ENCODE data around the gene SNX8.

SNX8 gene

DNA sequence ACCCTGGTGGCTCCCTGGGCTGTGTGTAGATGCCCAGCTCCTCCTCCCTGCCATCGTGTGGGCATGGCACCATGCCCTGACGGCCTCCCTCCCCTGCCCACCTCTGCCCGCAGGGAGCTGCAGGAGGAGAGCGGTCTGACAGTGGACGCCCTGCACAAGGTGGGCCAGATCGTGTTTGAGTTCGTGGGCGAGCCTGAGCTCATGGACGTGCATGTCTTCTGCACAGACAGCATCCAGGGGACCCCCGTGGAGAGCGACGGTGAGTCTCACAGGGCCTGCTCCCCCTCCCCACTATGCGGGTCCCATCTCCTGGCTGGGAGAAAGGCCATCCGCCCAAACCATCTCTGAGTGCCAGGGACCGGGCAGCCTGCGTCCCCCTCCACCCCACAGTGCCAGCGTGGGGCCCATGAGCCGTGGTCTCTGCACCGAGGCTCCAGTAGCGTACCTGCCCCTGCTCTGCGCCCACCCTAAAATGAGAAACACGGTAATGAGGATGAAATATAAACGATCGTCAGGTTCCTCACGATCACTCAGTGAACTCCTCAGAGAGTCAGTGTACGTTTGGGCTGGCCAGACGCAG is 64.4 kb downstream of the SNX8 start:
- DNase-seq (ENCODE audit: low read depth, low spot score) = no peak
- H3K27ac ChIP-seq = peak overlapping the region; percentile 55

- no peak for DNase-seq (ENCODE audit: low read depth, low spot score)
- peak overlapping the region; percentile 55 for H3K27ac ChIP-seq
These were observed 65.1 kb downstream of the SNX8 start for GRCh38 chr7:2248984-2249694.

- DNase-seq (ENCODE audit: low read depth, low spot score) = no peak
- no peak overlapping the region for H3K27ac ChIP-seq
These were observed 66.9 kb downstream of the SNX8 start for GRCh38 chr7:2247141-2247995.

GRCh38 chr7:2245883-2246675 is 68.2 kb downstream of the SNX8 start:
- H3K27ac ChIP-seq = no peak overlapping the region
- no peak for DNase-seq (ENCODE audit: low read depth, low spot score)

GRCh38 chr7:2244404-2244995 is 69.7 kb downstream of the SNX8 start:
- DNase-seq (ENCODE audit: low read depth, low spot score) = no peak
- no peak overlapping the region for H3K27ac ChIP-seq

DNA sequence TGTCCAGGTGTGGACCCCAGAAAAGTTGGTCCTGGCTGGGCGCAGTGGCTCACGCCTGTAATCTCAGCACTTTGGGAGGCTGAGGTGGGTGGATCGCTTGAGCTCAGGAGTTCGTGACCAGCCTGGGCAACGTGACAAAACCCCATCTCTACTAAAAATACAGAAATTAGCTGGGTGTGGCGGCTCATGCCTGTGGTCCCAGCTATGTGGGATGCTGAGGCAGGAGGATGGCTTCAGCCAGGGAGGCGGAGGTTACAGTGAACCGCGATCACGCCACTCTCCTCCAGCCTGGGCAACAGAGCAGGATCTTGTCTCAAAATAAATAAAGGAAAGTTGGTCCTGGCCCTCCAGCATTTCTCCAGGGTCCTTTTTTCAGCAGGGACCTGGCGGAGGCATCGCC is 70.8 kb downstream of the SNX8 start:
- no peak overlapping the region for H3K27ac ChIP-seq
- DNase-seq (ENCODE audit: low read depth, low spot score) = no peak

GRCh38 chr7:2242541-2243429 is 71.5 kb downstream of the SNX8 start:
- no peak overlapping the region for H3K27ac ChIP-seq
- no peak for DNase-seq (ENCODE audit: low read depth, low spot score)

- DNase-seq (ENCODE audit: low read depth, low spot score) = no peak
- H3K27ac ChIP-seq = peak within 1 kb of the TSS; percentile 19
These were observed 72.4 kb downstream of the SNX8 start, which contains the start of the genes MRM2 and NUDT1 for GRCh38 chr7:2241580-2242540. MRM2 (minus strand) TSS chr7:2242205; CDS start chr7:2242169, 36 bp downstream. NUDT1 (plus strand) TSS chr7:2242226; CDS start chr7:2244575, 2,349 bp downstream.

DNA sequence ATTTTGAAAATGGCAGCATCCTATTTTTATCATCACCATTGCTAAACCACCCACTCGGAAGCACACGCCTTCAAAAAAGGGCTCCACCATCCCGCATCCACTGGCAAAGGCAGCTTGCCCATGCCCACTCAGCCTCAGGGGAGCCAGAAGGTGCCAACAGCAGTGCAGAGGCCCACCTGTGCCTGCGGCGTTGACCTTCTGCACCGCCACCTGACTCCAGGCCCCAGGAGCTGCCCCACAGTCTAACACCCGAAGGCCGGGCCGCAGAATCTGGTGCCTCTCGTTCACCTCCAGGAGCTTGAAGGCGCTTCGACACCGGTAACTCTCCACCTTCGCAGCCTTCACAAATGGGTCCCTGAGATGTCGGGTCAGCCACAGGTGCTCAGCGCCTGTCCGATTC is 75.0 kb downstream of the SNX8 start:
- DNase-seq (ENCODE audit: low read depth, low spot score) = no peak
- no peak overlapping the region for H3K27ac ChIP-seq

DNA sequence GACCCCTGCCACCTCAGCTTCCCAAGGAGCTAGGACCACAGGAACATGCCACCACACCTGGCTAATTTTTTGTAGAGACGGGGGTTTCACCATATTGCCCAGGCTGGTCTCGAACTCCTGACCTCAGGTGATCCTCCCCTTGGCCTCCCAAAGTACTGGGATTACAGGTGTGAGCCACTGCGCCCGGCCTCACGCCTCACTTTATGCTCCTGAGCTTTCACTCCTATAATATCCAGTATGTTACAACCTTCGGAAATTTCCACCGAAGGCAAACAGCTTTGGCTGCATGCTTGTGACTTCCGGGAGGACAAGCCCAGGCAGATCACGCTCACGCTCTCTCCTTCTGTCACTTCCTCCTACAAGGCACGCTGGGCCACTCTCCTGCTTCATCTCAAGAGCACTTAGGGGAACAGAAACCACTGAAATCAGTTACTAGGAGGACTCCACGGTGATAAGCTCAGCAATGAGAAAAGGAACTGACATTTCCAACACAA is 77.1 kb downstream of the SNX8 start:
- H3K27ac ChIP-seq = peak overlapping the region; percentile 74
- DNase-seq (ENCODE audit: low read depth, low spot score) = peak; percentile 45

DNA sequence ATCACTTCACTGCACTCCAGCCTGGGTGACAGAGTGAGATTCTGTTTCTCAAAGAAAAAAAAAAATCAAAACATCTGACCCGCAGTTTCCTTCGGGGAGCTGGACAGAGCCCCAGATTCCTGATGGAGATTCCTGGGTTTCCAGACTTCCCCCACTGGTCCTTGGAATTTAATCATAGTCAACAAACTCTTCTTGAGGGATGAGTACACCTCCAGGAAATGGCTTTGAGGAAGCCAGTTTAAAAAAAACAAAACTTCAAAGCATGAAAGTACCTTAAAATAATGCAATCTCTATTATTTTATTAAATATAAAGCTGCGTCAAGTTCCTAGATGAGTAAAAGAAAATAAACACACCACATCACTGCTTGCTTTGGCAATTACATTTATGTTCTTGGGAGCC is 80.3 kb downstream of the SNX8 start:
- no peak for DNase-seq (ENCODE audit: low read depth, low spot score)
- H3K27ac ChIP-seq = no peak overlapping the region

- peak; percentile 20 for DNase-seq (ENCODE audit: low read depth, low spot score)
- peak within 1 kb of the TSS; percentile 10 for H3K27ac ChIP-seq
These were observed 81.3 kb downstream of the SNX8 start, which contains the start of gene MAD1L1 for GRCh38 chr7:2232766-2233520. MAD1L1 (minus strand) TSS chr7:2232945; CDS start chr7:2230133, 2,812 bp downstream.

DNA sequence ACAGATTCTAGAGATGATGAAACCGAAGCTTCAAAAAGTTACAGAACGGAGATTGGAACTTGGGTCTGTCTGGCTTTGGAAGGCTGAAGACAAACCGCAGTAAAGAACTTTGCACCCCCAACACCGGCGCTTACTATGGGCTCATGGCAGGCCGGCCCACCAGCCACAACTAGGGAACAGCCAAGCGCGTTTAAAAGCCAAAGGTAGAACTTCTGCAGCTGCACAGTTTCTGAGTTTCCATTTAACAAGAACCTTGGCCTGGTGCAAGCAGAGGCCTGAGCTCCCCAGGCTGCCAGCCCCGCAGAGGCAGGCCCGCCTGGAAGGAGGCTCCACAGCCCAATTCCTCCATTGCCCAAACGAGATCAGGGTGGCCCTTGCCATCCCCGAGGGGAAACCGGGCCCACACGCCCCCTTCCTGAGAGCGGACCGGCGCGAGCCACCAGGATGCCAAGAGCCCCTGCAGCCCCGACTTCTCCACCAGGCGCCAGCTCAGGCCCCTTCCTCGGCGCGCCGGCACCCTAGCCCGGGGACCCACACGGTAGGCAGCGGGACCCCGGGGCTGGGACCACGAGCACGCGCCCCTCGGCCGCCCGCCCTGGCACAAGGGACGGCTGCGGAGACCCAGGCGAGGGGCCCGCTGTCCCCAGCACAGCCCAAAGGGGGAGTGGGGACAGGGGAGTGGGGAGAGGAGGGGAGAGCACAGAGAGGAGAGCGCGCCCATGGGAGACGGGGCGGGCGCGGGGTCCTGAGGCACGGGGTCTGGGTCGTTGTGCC is 82.1 kb downstream of the SNX8 start:
- H3K27ac ChIP-seq = peak overlapping the region; percentile 10
- DNase-seq (ENCODE audit: low read depth, low spot score) = no peak

- no peak for DNase-seq (ENCODE audit: low read depth, low spot score)
- no peak overlapping the region for H3K27ac ChIP-seq
These were observed 83.4 kb downstream of the SNX8 start for GRCh38 chr7:2230882-2231281.

- no peak for DNase-seq (ENCODE audit: low read depth, low spot score)
- H3K27ac ChIP-seq = no peak overlapping the region
These were observed 84.0 kb downstream of the SNX8 start for GRCh38 chr7:2230226-2230625.

DNA sequence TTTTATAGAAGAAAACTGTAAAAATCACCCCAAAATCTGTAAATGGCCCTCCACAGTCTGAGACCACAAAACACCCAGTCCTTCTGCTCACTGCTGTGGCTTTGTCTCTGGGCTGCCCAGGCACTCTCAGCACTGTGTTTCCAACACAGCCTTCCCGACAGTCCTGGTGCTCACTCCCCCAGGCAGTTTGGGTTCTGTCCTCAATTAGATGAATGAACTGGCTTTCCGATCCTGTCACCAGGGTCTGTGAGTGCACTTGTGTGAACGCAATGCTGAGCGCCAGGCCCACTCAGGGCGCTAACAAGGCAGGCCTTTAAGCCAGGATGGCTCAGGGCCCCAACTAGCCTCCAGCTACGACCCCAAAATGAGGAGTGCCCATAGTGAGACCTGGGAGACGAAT is 84.8 kb downstream of the SNX8 start:
- no peak for DNase-seq (ENCODE audit: low read depth, low spot score)
- no peak overlapping the region for H3K27ac ChIP-seq

All from epithelial cell of prostate (primary cell).